Forelimb muscle (tissue), 1 donor: ENCODE results near the gene TBC1D4. TPM values are rescaled to one million over a fixed set of nuclear protein-coding genes. Genes with fewer than 3 reads are reported as not detected.

Experiments
- DNase-seq: peaks from one replicate; pipeline ENCODE4 v3.0.0-alpha.2; 2013; ENCODE audit warnings: low read depth
- polyA plus RNA-seq: library from polyadenylated mRNA; unstranded; fragments of 120-200 nt; gene quantifications from one replicate; pipeline ENCODE4 v1.2.1, GENCODE V29; 2013; ENCODE audit not compliant: insufficient read length

The TBC1D4 gene
- polyA plus RNA-seq, 1 donor = 18.6 TPM

DNA sequence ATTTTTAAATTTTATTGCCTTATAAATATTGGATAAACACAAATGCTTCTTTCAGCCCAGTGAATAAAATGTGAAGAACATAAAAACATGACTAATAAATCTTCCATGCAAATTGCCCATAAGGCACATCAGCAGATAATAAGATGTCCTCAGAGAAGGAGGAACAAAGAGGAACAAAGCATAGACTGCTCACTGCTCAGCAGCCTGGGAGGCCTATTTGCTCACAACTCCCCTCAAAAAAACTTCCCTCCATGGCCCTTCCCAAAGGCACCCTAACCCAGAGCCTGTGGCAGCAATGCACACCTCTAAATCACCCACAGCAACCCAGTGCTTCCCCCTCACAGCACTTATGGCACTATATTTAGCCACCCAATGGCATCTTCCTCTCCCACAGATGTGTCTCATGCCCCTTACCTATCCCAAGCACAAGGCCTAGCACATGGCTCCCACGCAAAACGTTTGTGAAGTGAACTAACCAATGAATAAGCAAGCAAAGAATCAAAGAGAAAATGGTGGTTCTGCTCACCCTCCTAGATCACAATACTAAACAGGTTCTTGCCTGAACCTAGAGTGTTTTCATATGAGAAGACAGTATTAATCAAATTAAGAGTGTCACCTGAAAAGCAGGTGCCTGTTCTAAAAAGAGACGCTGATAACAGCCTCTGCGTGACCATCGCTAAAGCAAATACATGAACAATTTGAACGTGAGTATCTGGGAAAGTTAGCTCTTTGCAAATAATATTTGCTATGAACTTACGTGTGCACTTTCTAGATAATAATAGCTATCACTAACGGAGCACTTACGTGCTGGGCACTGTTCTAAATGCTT, 96.9 kb downstream of the TBC1D4 start:
- DNase-seq = no peak

DNA sequence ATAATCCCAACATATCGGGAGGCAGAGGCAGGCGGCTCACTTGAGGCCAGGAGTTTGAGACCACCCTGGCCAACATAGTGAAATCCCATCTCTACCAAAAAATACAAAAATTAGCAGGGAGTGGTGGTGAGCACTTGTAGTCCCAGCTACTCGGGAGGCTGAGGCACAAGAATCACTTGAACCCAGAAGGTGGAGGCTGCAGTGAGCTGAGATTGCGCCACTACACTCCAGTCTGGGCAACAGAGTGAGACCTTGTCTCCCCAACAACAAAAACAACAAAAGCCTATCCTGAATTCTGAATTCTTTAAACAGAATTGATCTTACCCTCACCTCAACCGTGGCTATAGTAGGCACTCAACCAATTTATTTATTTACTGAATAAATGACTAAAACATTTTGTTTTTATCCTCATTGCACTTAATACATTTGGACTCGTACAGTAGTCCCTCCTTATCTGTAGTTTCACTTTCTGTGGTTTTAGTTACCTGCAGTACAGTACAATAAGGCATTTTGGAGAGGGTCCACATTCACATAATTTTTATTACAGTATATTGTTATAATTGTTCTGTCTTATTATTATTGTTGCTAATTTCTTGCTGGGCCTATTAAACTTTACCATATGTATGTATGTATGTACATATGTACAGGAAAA, 98.8 kb downstream of the TBC1D4 start:
- no peak for DNase-seq

DNA sequence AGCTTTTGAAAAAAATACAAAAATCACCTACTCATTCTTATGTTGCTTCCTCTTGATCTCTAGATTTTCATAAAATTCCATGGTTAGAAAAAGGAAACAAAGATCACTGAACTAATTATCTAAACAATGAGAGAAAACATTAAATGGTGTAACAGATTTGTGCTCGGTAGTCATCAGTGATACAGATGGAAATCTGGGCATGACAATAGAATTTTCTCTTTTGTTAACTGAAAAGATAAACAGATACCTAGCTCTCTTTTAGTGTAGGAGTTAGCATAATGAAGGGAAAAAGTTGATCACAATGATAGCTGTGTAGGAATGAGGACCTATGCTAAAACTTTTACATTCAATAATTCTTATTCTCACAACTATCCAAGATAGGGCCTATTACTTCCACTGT, 103.7 kb downstream of the TBC1D4 start:
- no peak for DNase-seq

DNA sequence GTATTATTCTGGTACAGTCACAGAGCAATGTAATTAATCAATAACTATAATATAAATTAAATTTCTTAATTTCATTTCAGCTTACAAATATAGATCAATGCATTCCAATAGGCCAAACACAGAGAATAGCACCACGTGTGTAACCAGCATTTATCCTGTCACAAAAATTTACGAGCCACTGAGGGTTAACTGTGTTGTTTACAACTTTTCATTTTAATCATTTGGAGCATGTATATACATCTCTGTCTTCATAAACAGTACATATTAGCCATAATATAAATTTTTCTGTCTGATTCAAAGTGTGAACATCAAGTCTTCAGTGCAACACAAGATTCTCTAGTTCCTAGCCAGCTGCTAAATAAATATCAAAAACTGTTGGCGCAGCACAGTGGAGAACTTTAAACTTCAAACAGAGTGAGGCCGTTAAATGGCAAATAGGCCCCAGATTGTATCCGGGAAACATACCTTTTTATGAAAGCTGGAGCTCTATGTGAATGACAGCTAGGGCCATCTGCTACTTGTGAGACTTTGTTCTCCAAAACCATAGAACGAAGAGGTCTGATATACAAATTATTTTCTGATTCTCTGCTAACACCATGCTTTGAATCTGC, 105.1 kb downstream of the TBC1D4 start:
- no peak for DNase-seq

DNA sequence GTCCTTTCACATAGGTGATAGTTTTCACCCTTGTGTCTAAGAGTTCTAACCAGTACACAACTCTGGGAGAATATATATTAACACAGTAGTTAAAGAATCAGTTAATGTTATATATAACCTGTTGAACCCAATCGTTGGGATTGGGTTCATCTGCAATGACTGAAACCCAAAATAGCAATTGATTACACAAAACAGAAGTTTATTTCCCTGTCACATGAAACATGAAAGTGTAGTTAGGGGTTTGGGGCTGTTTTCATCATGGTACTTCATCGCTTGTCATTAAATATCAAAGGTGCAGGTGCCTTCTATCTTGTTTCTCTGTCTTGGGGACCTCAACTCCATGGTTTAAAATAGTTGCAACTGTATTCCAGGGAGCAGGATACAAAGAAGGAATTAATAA, 106.6 kb downstream of the TBC1D4 start:
- no peak for DNase-seq

DNA sequence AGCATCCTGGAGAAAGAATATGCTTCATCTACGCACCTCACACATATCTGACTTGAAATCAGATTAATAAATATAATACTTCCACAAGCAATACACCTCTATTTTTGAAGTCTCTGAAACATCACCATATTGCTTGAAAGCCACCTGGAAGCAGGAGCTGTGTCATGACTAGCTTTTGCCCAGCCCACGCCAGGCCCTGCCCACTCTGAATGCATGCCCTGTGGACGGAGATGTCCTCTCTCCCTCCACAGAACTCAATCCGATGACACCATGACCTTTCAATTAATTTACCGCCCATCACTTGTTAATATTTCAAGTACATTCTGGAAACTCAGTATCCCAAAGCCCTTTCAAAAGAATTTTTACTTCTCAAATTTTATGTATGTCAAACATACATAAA, 108.0 kb downstream of the TBC1D4 start:
- no peak for DNase-seq

DNA sequence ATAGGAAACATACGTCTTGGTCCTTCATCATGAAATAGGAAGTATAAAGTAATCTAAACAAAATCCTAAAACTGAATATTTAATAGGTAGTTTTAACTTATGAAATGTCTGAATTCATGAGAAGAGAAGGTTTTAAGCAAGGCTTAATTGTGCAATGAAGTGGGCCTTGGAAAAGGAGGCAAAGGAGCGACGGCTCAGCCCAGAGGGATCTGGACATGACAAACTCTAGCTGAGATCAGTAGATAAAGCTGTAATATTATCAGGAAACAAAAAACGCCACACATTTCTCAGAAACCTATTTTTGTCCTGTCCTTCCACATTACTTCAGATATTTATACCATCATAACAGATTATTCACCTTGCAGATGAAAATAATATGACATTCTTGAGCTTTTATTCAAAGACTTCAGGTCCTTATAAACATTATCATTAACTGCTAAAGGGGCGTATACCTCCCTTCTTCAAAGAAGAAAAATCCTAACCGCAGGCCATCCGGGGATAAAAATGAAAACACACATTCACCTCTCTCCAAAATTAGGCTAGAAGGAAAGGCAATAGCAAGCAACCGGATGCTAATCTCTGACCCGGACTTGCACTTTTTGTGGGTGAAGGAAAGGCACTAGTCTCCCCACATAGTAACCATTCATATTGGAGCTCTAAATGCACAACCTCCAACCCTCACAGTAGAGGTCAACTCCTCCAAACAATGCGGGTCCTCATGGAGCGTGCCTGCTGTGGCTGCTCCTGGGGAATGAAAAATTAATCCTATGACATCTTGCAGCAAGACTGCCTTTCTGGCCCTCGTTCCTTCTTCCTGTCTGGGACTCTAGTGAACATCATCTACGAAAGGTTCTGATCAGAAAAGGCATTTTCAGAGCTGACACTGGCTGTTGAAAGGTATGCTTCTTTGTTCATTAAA, 108.8 kb downstream of the TBC1D4 start:
- no peak for DNase-seq

DNA sequence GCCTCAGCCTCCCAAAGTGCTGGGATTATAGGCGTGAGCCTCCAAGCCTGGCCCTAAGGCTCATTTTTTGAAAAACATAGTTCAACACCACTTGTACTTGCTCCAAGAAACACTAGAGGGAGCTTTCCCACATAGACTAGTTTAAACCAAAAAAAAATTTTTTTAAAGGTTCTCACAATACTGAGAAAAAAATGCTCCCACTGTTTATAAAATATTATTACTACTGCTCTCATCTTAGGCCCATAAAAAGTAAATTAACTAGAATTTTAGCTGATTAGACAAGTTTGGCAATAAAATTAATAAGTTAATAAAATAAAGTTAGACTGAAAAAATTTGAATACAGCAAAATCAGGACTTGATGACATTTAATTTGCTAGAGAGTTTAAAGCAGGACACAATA, 109.5 kb downstream of the TBC1D4 start:
- DNase-seq = peak; percentile 40

DNA sequence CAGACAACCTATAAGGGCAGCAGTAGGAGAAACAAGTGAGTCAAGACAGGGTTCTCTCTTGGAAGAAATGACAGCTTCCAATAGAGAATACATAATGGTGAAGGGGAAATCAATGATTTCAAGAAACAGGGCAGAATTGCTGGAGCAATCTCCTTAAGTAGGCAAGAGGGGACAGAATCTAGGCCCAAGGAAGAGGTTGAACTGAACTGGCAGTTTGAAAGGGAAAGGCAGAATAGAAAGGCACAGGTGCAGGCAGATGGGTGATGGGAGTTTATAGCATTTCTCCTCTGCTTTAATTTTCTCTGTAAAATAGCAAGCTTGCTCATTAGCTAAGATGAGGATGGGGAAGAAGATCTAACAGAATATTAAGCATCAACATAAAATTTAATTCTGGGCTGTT, 110.8 kb downstream of the TBC1D4 start:
- DNase-seq = no peak

DNA sequence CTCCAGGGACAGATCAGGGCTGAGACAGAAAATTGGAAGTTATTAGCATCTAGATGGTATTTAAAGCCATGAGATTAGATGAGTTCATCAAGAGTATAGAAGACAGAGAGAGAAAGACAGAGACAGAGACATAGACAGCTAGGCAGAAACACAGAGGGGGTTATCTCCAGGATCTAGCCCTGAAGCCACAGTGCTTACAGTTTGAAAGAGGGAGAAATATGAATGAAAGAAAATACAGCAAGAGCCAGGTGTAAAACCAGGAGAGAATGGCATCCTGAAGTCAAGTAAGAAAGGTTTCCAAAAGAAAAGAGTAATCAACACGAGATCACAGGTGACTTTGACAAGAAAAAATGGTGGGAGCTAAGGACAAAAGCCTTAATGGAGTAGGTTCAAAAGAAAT, 111.2 kb downstream of the TBC1D4 start:
- DNase-seq = no peak

DNA sequence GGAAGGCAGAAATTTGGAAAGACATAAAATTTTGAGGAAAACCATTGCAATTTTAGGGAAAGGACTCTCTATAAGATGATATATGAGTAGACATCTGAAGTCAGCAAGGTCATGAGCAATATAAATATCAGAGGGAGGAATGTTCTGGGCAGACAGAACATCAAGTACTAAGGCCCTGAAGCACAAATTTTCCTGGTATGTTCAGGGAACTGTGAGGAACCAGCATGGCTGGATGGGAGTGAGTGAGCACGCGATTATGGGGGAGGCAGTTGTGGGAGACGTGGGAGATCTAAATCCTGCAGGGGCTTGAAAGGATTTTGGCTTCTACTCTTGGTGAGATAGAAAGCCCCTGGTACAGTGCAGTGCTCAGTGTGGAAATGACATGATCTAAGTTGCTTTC, 112.0 kb downstream of the TBC1D4 start:
- no peak for DNase-seq

DNA sequence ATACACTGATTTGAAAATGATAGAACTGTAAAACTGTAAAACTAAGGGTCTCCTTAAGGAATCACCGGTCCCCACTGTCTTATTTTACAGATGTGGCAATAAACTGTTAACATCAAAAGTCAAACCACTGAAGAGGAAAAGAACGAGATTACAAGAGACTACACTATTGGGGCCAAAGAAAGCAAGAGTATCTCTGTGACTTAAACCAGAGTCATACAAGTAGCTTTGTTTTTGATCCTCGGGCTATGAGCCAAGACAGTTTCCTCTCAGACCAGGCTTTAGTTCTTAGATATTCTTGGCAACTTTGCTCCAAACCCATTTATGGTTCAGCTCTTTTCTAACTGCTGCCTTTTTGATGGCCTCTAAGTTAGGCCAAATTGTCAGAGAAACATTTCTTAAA, 113.8 kb downstream of the TBC1D4 start:
- DNase-seq = peak; percentile 16

DNA sequence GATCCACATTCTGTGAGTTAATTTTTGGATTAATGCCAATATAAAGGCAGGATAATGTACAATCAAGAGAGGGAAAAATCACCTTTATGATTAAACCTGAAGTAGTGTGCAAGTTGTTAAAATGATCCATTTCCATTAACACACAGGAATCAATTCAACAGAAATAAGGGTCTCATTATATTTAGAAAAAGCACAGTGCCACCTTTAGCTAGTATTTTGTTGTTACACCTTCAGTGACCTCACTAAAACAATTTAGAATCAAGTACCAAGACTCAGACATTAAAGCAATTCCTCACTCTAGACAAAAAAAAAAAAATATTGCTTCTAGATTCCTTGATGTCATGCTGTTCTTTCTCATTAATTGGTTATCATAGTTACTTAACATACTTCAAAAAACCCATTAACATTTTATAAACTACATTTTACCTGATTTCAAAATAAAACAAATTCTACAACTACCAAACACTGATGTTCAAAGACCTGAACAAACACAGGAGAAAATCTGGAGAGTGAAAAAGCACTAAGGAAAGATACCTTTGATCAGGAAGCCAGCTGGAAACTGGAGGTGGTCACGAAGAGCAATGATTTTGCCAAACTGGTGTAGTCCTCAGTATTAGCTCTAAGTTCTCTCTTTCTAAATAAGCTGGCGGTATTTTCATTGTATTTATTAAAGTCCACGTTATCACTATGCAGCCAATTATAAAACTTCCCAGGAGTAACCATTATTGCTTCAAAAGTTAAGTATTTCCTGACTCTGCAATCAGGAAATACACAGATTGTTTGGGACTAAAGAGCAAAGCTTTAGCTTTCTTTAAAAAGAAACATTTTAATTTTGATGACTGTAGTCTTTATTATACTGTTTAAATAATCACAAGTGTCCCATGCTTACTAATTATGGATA, 115.3 kb downstream of the TBC1D4 start:
- DNase-seq = no peak

DNA sequence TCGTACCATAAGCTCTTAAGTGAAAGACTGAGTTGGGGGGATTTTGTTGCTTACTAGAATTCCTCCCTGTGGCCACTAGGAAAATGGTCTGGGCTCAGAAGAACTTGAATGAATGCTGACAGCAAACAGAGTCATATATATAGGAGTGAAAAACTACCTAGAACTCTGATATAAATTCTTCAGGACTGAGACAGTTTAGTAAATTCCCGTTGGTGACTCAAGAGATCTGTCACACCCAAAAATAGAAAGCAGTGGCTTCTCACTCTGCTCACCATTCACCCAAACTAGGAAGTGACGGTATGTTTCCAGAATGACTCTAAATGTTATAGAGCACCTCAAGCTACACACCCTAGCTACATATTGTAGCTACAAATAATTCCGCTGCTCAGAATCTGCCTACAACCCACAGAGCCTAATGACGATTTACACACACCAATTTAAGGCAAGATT, 116.2 kb downstream of the TBC1D4 start:
- no peak for DNase-seq

DNA sequence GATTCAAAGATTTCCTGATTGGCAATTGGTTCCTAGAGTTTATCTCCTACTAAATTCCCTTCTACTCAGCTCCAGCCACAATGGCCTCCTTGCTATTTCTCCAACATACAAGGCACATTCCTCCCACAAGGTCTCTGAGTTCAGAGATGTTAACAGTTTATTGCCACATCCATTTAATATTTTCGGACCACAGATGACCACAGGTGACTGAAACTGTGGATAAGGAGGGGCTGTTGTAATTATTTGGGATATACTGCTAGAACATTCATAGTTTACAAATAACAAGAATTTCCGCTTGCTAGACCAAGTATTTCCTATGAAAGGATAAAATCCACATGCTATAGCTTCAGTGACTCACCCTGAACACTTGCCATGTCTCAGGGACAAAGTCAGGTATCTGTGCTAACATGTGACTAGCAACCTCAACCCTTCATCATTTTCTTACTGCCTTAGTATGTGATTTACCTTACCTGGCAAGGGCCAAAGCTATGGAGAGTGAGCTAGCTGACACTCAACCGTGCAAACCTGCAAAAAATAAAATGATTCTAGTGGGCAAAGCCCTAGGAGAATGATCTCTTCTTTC, 117.7 kb downstream of the TBC1D4 start:
- no peak for DNase-seq

DNA sequence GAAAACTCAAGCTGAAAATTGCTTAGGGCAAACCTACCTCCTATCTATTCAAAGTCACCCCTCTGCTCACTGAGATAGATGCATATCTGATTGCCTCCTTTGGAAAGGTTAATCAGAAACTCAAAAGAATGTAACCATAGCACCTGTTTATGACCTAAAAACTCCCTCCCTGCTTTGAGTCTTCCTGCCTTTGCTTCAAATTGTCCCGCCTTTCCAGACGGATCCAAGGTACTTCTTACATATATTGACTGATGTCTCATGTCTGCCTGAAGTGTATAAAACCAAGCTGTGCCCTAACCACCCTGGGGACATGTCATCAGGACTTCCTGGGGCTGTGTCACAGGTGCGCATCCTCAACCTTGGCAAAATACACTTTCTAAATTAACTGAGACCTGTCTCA, 118.6 kb downstream of the TBC1D4 start:
- no peak for DNase-seq

DNA sequence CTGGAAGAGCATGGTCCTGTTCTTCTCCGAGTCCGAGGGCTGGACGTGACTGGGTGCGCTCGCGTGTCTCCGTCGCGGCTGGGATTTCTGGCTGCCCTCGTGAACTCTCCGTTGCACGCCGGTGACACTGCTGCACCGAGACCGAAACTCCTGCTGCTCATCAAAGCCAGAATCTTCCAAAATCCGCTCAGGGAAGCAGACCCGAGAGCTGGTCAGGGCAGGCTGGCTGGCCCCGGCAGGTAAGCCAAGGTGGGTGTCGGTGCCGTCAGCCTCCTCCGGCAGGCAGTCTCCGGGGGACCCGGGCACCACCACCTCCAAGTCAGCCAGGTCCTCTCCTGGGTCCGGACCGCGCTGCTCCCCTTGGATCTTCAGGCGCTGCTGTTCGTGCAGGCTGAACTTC, 119.9 kb downstream of the TBC1D4 start:
- no peak for DNase-seq

DNA sequence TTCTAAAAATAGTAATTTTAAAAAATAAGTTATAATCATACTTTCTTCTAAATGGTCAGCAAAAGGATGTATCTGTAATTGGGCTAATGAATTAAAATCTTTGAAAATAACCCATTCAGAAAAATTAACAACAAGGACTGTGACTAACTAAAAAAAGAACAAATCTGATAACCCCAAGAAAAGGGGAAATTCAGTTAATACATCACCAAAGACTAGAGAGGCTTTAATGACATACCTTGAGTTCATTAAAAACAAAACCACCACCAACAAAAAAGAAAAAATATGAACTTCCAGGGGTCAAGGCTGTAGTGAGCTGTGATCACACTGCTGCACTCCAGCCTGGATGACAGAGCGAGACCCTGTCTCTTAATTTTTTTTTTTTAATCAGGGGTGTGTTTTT, 121.8 kb downstream of the TBC1D4 start:
- no peak for DNase-seq

DNA sequence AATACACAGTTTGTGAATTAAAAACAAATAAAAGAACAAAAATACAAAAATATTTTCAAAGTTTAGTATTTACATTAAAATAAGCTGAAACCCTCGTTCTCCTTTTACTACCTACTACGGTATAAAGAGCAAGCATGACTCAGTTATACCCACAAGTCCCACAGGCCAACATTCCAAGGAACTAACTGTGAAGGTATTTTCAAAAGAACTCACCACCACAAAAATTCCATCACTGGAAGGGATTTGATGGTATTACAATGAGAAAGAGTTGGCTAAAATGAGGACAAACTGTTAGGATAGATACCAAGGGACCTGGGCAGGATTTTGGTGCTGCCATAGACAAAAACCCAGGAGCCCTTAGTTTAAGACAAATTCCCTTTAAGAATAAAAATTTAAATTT, 122.7 kb downstream of the TBC1D4 start:
- DNase-seq = no peak

DNA sequence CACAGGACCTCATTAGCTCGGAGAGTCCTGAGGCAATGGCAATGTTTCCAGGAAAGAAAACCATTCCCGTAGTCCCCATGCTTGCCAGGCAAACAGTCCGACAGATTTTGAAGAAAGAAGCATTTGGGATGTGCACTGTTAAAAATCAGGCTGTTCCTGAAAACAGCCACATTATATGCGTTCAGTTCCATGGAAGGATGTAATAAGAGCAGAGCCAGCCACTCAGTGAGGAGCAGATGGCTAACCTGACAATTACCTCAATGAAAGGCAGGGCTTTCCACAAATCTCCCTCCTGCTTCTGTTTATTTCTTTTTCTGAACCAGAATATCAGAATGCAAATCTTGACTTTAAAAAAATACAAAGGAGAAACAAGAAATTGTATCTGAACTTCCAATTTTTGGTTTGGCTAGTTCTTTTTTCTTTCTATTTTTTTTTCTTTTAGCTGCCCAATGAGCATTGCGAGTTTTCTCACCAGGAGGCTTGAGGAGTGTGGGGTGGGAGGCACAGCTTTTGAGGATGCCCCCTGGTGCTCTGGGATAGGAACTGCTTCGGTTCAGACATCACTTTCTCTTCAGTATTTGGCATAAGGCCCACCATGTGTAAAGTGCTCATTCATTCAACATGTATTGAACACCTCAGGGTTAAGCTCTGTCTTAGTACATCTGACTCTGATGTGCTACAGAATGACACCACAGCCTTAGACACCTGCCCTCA, 124.2 kb downstream of the TBC1D4 start:
- no peak for DNase-seq
